ENCODE results near the gene KCNE1. TPM values are rescaled to one million over a fixed set of nuclear protein-coding genes. Genes with fewer than 3 reads are reported as not detected.

KCNE1 gene
- total RNA-seq, 1 donor from 2014 or later, result 0.51 TPM

DNA sequence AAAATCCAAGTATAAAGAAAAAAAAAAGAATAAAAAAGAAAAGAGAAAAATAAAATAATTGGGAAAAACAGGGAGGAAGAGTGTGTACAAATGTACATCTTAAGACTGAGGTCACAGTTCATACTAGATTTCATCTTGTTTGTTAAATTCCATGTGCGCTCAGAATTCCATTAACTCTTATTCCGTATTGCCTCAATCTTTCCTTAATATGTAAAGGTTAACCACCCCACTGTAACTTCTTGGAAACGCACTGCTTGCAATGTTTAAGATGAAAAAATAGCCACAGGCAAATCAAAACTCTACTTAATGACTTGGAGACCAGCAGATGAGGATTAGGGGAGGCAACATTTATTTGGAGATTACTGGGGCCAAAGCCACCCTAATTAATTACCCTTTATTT lies 23.9 kb upstream of the KCNE1 start:
- no peak overlapping the region for H3K27ac Mint-ChIP-seq

DNA sequence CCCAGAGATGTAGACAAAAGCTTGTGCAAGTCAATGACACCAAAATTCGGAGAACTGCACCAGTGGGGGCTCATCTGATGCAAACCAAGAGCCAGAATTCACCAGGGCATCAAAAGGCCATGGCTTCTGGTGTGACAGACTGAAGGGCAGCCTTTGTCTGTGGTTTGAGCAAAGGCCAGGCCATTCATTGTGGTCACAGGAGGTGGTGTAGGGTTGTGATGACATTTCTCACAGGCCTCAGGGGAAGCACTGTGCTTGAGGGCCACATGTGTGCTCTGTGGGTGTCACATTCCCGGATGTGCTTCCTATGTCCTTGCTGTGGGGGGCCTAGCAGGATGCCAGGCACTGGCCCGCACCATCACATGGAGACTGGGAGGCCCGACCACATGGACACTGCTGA lies 22.5 kb upstream of the KCNE1 start:
- TF ChIP-seq, protein P1, sequence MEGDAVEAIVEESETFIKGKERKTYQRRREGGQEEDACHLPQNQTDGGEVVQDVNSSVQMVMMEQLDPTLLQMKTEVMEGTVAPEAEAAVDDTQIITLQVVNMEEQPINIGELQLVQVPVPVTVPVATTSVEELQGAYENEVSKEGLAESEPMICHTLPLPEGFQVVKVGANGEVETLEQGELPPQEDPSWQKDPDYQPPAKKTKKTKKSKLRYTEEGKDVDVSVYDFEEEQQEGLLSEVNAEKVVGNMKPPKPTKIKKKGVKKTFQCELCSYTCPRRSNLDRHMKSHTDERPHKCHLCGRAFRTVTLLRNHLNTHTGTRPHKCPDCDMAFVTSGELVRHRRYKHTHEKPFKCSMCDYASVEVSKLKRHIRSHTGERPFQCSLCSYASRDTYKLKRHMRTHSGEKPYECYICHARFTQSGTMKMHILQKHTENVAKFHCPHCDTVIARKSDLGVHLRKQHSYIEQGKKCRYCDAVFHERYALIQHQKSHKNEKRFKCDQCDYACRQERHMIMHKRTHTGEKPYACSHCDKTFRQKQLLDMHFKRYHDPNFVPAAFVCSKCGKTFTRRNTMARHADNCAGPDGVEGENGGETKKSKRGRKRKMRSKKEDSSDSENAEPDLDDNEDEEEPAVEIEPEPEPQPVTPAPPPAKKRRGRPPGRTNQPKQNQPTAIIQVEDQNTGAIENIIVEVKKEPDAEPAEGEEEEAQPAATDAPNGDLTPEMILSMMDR (conservative IDR thresholded peaks at IDR 0.05), result no peak
- Mint-ChIP-seq H3K4me3 (no peak overlapping the region), H3K4me1 (ENCODE audit: unreplicated experiment) (peaks cover 24% of the 10 kb centered on the region), H3K36me3 (peaks cover 3% of the 10 kb centered on the region), H3K9me3 (peaks cover 4% of the 10 kb centered on the region), H3K27ac (no peak overlapping the region), H3K27me3 (no peaks in the 10 kb centered on the region)
- no peak for DNase-seq (ENCODE audit: extremely low spot score, unreplicated experiment)

More for the DNA sequence above, 23.9 kb upstream of the KCNE1 start:
- Mint-ChIP-seq H3K36me3 (peaks cover 3% of the 10 kb centered on the region), H3K4me3 (no peak overlapping the region), H3K27me3 (no peaks in the 10 kb centered on the region), H3K9me3 (peaks cover 4% of the 10 kb centered on the region), H3K4me1 (ENCODE audit: unreplicated experiment) (peaks cover 23% of the 10 kb centered on the region)
- TF ChIP-seq, protein P1 (conservative IDR thresholded peaks at IDR 0.05), result no peak
- DNase-seq (ENCODE audit: extremely low spot score, unreplicated experiment), result no peak

DNA sequence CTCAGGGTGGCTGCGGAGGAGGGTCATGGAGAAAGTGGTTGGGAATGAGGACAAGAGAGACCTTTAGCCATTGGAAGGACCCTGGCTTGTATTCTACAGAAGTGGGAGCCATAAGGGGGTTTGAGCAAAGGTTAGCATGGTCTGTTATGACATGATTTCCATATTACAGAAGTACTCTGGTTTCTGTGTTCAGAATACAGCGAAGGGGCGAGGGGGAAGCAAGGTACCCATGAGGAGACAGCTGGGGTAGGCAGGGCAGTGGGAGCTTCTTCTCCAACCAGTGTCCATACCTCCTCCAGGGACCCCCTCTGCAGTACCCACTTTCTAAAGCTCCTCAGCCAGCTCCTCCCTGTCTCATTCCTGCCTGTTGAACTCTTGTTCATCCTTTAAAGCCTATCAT lies 21.9 kb upstream of the KCNE1 start:
- peaks cover 4% of the 10 kb centered on the region for H3K9me3 Mint-ChIP-seq
- TF ChIP-seq, protein P1 (conservative IDR thresholded peaks at IDR 0.05), result no peak
- H3K27me3 Mint-ChIP-seq, result no peaks in the 10 kb centered on the region
- H3K27ac Mint-ChIP-seq, result no peak overlapping the region
- peaks cover 3% of the 10 kb centered on the region for H3K36me3 Mint-ChIP-seq
- no peak for DNase-seq (ENCODE audit: extremely low spot score, unreplicated experiment)
- no peak overlapping the region for H3K4me3 Mint-ChIP-seq
- H3K4me1 Mint-ChIP-seq (ENCODE audit: unreplicated experiment), result peaks cover 24% of the 10 kb centered on the region

DNA sequence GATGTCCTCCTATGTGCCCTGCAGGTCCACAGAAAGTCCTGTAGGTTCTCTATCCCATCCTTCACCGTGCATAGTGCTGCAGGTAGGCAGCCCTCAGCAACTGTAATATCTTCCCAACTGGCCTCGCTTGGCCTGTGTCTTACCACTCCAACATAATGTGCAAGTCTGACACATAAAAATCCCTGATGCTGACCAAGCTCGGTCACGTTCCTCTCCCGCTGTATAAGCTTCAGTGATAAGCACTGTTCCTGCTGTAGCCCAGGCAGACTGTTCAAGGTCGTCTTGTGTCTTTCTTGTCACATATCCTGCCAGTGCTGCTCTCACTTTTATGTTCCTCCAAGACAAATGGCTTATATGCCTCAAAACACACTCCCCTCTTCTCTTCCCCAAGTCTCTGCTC lies 19.4 kb upstream of the KCNE1 start:
- no peaks in the 10 kb centered on the region for H3K36me3 Mint-ChIP-seq
- no peak overlapping the region for H3K27ac Mint-ChIP-seq
- H3K9me3 Mint-ChIP-seq, result no peaks in the 10 kb centered on the region
- H3K4me3 Mint-ChIP-seq, result no peak overlapping the region
- TF ChIP-seq, protein P1 (conservative IDR thresholded peaks at IDR 0.05), result no peak
- peaks cover 25% of the 10 kb centered on the region for H3K4me1 Mint-ChIP-seq (ENCODE audit: unreplicated experiment)
- no peak for DNase-seq (ENCODE audit: extremely low spot score, unreplicated experiment)
- no peaks in the 10 kb centered on the region for H3K27me3 Mint-ChIP-seq

DNA sequence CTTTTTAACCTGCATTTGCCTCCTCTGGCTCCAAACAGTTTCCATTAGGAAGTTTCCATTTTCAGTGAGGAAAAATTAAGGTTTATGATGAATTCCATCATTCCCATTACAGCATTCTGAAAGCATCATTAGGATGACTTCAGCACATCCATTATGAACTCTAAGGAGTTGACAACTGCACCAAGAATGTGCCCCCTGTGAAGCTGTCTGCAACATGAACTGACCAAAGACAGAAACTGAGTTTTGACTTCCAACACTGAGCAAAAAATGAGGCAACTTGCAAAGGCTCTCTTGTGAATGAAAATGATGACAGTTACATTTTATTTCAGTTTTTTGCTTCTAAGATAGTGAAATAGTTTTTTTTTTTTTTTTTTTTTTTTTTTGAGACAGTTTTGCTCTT lies 18.3 kb upstream of the KCNE1 start:
- DNase-seq (ENCODE audit: extremely low spot score, unreplicated experiment), result no peak

More for the DNA sequence above, 18.3 kb upstream of the KCNE1 start:
- Mint-ChIP-seq H3K27ac (no peak overlapping the region), H3K36me3 (no peaks in the 10 kb centered on the region), H3K9me3 (no peaks in the 10 kb centered on the region), H3K27me3 (no peaks in the 10 kb centered on the region), H3K4me1 (ENCODE audit: unreplicated experiment) (peaks cover 28% of the 10 kb centered on the region), H3K4me3 (no peak overlapping the region)
- TF ChIP-seq, protein P1 (conservative IDR thresholded peaks at IDR 0.05), result no peak
